ENCODE results near the gene PCDHB3. TPM values are rescaled to one million over a fixed set of nuclear protein-coding genes. Genes with fewer than 3 reads are reported as not detected.
A peak's percentile ranks its signal among the peaks of the same experiment; 100 is the strongest.
"Not testable (repeated sequence)": the region's sequence is repeated elsewhere in the genome, so short reads cannot be mapped to it uniquely, and the experiment has no call there.

The PCDHB3 gene
- total RNA-seq, 3 donors from 2014 or later (not counting 1 experiment from before 2014, with no cell fraction given), result not detected

- intact Hi-C loops (cut with micrococcal nuclease), result no loop called here
- Mint-ChIP-seq H3K4me1 (no peaks in the 10 kb centered on the region), H3K27ac (no peak overlapping the region), H3K9me3 (peaks cover 2 to 11% of the 10 kb centered on the region in 2 donors), H3K36me3 (peaks cover 14% of the 10 kb centered on the region), H3K27me3 (ENCODE audit: low read depth in 2 of 2) (peaks cover 0 to 7% of the 10 kb centered on the region in 2 donors), H3K4me3 (no peak overlapping the region)
- 78% methylated on average over 1 of the region's 1 CpG for WGBS (ENCODE audit: insufficient coverage)
- H3K4me1 ChIP-seq (ENCODE audit: control insufficient read depth, insufficient read depth, low read length), result no peaks in the 10 kb centered on the region
- DNase-seq, result no peak
- peaks cover 2% of the 10 kb centered on the region for H3K27me3 ChIP-seq (ENCODE audit: control insufficient read depth, insufficient read depth, low read length)
- H3K4me3 ChIP-seq (ENCODE audit: low read length), result no peak overlapping the region
- TF ChIP-seq, protein P1, sequence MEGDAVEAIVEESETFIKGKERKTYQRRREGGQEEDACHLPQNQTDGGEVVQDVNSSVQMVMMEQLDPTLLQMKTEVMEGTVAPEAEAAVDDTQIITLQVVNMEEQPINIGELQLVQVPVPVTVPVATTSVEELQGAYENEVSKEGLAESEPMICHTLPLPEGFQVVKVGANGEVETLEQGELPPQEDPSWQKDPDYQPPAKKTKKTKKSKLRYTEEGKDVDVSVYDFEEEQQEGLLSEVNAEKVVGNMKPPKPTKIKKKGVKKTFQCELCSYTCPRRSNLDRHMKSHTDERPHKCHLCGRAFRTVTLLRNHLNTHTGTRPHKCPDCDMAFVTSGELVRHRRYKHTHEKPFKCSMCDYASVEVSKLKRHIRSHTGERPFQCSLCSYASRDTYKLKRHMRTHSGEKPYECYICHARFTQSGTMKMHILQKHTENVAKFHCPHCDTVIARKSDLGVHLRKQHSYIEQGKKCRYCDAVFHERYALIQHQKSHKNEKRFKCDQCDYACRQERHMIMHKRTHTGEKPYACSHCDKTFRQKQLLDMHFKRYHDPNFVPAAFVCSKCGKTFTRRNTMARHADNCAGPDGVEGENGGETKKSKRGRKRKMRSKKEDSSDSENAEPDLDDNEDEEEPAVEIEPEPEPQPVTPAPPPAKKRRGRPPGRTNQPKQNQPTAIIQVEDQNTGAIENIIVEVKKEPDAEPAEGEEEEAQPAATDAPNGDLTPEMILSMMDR (IDR thresholded peaks at IDR 0.05), result no peak
- no peaks in the 10 kb centered on the region for H3K9me3 ChIP-seq (ENCODE audit: control insufficient read depth, insufficient read depth, low read length)
- ATAC-seq, result no peak
- H3K27ac ChIP-seq (ENCODE audit: low read length), result no peak overlapping the region
- no peaks in the 10 kb centered on the region for H3K36me3 ChIP-seq (ENCODE audit: control insufficient read depth, insufficient read depth, low read length)
These were observed 27.0 kb downstream of the PCDHB3 start for GRCh38 chr5:141127305-141127704.

- H3K27me3 Mint-ChIP-seq (ENCODE audit: low read depth in 2 of 2), result peaks cover 0 to 3% of the 10 kb centered on the region in 2 donors
- TF ChIP-seq, protein P1 (IDR thresholded peaks at IDR 0.05), result no peak
- Histone ChIP-seq H3K9me3 (ENCODE audit: control insufficient read depth, insufficient read depth, low read length) (peaks cover 14% of the 10 kb centered on the region), H3K4me1 (ENCODE audit: control insufficient read depth, insufficient read depth, low read length) (no peaks in the 10 kb centered on the region), H3K4me3 (ENCODE audit: low read length) (no peak within 1 kb of the TSS), H3K36me3 (ENCODE audit: control insufficient read depth, insufficient read depth, low read length) (no peaks in the 10 kb centered on the region), H3K27me3 (ENCODE audit: control insufficient read depth, insufficient read depth, low read length) (peaks cover 2% of the 10 kb centered on the region), H3K27ac (ENCODE audit: low read length) (no peak within 1 kb of the TSS)
- DNase-seq, result peak in 1 of 2 donors; percentile 4
- no peak for ATAC-seq
- H3K36me3 Mint-ChIP-seq, result peaks cover 20% of the 10 kb centered on the region
- H3K4me1 Mint-ChIP-seq, result peaks cover 0 to 7% of the 10 kb centered on the region in 2 donors
- intact Hi-C loops (cut with micrococcal nuclease), result no loop called here
- peaks cover 10 to 12% of the 10 kb centered on the region in 2 donors for H3K9me3 Mint-ChIP-seq
- H3K4me3 Mint-ChIP-seq, result no peak within 1 kb of the TSS
- H3K27ac Mint-ChIP-seq, result no peak within 1 kb of the TSS
- 31% methylated on average over 22 of the region's 22 CpGs for WGBS (ENCODE audit: insufficient coverage)
These were observed 34.9 kb downstream of the PCDHB3 start, which contains the start of gene PCDHB5 for GRCh38 chr5:141135030-141135717. Gene PCDHB5 (plus strand): TSS chr5:141135206. CDS start chr5:141135435, 229 bp downstream.

DNA sequence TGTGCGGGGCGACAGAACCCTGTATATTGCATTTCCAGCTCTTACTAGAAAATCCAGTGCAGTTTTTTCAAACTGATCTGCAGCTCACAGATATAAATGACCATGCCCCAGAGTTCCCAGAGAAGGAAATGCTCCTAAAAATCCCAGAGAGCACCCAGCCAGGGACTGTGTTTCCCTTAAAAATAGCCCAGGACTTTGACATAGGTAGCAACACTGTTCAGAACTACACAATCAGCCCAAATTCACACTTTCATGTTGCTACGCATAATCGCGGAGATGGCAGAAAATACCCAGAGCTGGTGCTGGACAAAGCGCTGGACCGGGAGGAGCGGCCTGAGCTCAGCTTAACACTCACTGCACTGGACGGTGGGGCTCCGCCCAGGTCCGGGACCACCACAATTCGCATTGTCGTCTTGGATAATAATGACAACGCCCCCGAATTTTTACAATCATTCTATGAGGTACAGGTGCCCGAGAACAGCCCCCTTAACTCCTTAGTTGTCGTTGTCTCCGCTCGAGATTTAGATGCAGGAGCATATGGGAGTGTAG lies 35.5 kb downstream of the PCDHB3 start:
- H3K4me3 Mint-ChIP-seq, result no peak overlapping the region
- peaks cover 20% of the 10 kb centered on the region for H3K36me3 Mint-ChIP-seq
- ATAC-seq (no peak), DNase-seq (no peak)
- no peak overlapping the region for H3K27ac Mint-ChIP-seq
- peaks cover 2% of the 10 kb centered on the region for H3K27me3 ChIP-seq (ENCODE audit: control insufficient read depth, insufficient read depth, low read length)
- peaks cover 14% of the 10 kb centered on the region for H3K9me3 ChIP-seq (ENCODE audit: control insufficient read depth, insufficient read depth, low read length)
- intact Hi-C loops (cut with micrococcal nuclease), result no loop called here
- peaks cover 0 to 3% of the 10 kb centered on the region in 2 donors for H3K27me3 Mint-ChIP-seq (ENCODE audit: low read depth in 2 of 2)
- H3K4me1 Mint-ChIP-seq, result peaks cover 0 to 7% of the 10 kb centered on the region in 2 donors
- WGBS (ENCODE audit: insufficient coverage), result 53% methylated on average over 19 of the region's 19 CpGs
- peaks cover 8 to 10% of the 10 kb centered on the region in 2 donors for H3K9me3 Mint-ChIP-seq
- no peak overlapping the region for H3K27ac ChIP-seq (ENCODE audit: low read length)
- no peaks in the 10 kb centered on the region for H3K4me1 ChIP-seq (ENCODE audit: control insufficient read depth, insufficient read depth, low read length)
- TF ChIP-seq, protein P1 (IDR thresholded peaks at IDR 0.05), result no peak
- no peak overlapping the region for H3K4me3 ChIP-seq (ENCODE audit: low read length)
- H3K36me3 ChIP-seq (ENCODE audit: control insufficient read depth, insufficient read depth, low read length), result no peaks in the 10 kb centered on the region

- Mint-ChIP-seq H3K9me3 (peaks cover 13 to 16% of the 10 kb centered on the region in 2 donors), H3K36me3 (peaks cover 20% of the 10 kb centered on the region)
- ATAC-seq; H3K4me1 ChIP-seq (ENCODE audit: control insufficient read depth, insufficient read depth, low read length); intact Hi-C loops (cut with micrococcal nuclease); H3K4me3 ChIP-seq (ENCODE audit: low read length); H3K27me3 ChIP-seq (ENCODE audit: control insufficient read depth, insufficient read depth, low read length); H3K4me3 Mint-ChIP-seq; H3K27ac Mint-ChIP-seq; H3K4me1 Mint-ChIP-seq; H3K27ac ChIP-seq (ENCODE audit: low read length); DNase-seq; H3K27me3 Mint-ChIP-seq (ENCODE audit: low read depth in 2 of 2); H3K36me3 ChIP-seq (ENCODE audit: control insufficient read depth, insufficient read depth, low read length): not testable (repeated sequence)
- H3K9me3 ChIP-seq (ENCODE audit: control insufficient read depth, insufficient read depth, low read length), result peaks cover 14% of the 10 kb centered on the region
- 47% methylated on average over 34 of the region's 34 CpGs for WGBS (ENCODE audit: insufficient coverage)
These were observed 37.1 kb downstream of the PCDHB3 start for GRCh38 chr5:141137346-141137745.
